T-helper 1 cell treated with Interleukin-12 subunit alpha and Interleukin-12 subunit beta and Interleukin-4 antibody, amounts not matched to agents 30 ng/mL and 1 ng/mL, for 36 hours (primary cell): ENCODE data around the gene NGFR. TPM values are rescaled to one million over a fixed set of nuclear protein-coding genes. Genes with fewer than 3 reads are reported as not detected.

Source experiments
- intact Hi-C: fragments of 100-400 bp; cut with micrococcal nuclease; formaldehyde crosslinking; loops from one replicate; pipeline ENCODE4 v1.15.1; 2024
- total RNA-seq: library from RNA; stranded (reverse); gene quantifications from 2 replicates; pipeline ENCODE4 v1.2.3, GENCODE V29; 2022

The NGFR gene
- total RNA-seq, 1 donor from 2014 or later = 0.12 TPM

- intact Hi-C loops = no loop called here
Measured at GRCh38 chr17:49468811-49469385, 26.2 kb upstream of the NGFR start.

GRCh38 chr17:49469831-49470810 lies 25.0 kb upstream of the NGFR start:
- intact Hi-C loops = no loop called here

GRCh38 chr17:49471089-49471683 lies 23.9 kb upstream of the NGFR start:
- intact Hi-C loops = no loop called here

GRCh38 chr17:49471769-49472168 lies 23.3 kb upstream of the NGFR start:
- intact Hi-C loops = no loop called here

- intact Hi-C loops = no loop called here
Measured at GRCh38 chr17:49472527-49472926, 22.6 kb upstream of the NGFR start.

- intact Hi-C loops = no loop called here
Measured at GRCh38 chr17:49473900-49474751, 21.0 kb upstream of the NGFR start.

GRCh38 chr17:49477709-49478108 lies 17.4 kb upstream of the NGFR start:
- intact Hi-C loops = no loop called here

- intact Hi-C loops = no loop called here
Measured at GRCh38 chr17:49480836-49481615, 14.1 kb upstream of the NGFR start.

GRCh38 chr17:49482144-49482817 lies 12.8 kb upstream of the NGFR start:
- intact Hi-C loops = no loop called here

GRCh38 chr17:49483599-49484509 lies 11.2 kb upstream of the NGFR start:
- intact Hi-C loops = no loop called here

- intact Hi-C loops = no loop called here
Measured at GRCh38 chr17:49484588-49484987, 10.5 kb upstream of the NGFR start.

GRCh38 chr17:49486012-49486641 lies 9.0 kb upstream of the NGFR start:
- intact Hi-C loops = no loop called here

GRCh38 chr17:49487183-49487582 lies 7.9 kb upstream of the NGFR start:
- intact Hi-C loops = no loop called here

- intact Hi-C loops = no loop called here
Measured at GRCh38 chr17:49488612-49489011, 6.5 kb upstream of the NGFR start.

- intact Hi-C loops = no loop called here
Measured at GRCh38 chr17:49489348-49489747, 5.7 kb upstream of the NGFR start.

- intact Hi-C loops = loop anchor here (10.0 kb wide), 3 partner anchors 205 to 755 kb away; partner anchors contain the start of gene DLX3
Measured at GRCh38 chr17:49490276-49490675, 4.8 kb upstream of the NGFR start.

GRCh38 chr17:49491192-49491769 lies 3.8 kb upstream of the NGFR start:
- intact Hi-C loops = loop anchor here (10.0 kb wide), 3 partner anchors 204 to 756 kb away; partner anchors contain the start of gene DLX3
